Astrocyte (in vitro differentiated cells and primary cell): ENCODE results near the gene NR6A1. TPM values are rescaled to one million over a fixed set of nuclear protein-coding genes. Genes with fewer than 3 reads are reported as not detected.

Experiments
- DNase-seq: peaks from one replicate; pipeline ENCODE4 v3.0.0-alpha.2; 2010; ENCODE audit warnings: low read depth
- FAIRE-seq: peaks from 2 replicates; lab custom pipeline; 2011; peaks lifted over from hg19 to GRCh38; lab: Jason Lieb, UNC
- H2AFZ ChIP-seq: 2 replicates; pipeline ENCODE4 v1.6.0; 2012; ENCODE audit warnings: low read depth, low read length, inconsistent platforms
- H3K27ac ChIP-seq: 2 replicates; pipeline ENCODE4 v1.5.1; 2011; ENCODE audit warnings: low read depth, low read length, inconsistent platforms
- H3K27me3 ChIP-seq: 2 replicates; pipeline ENCODE4 v1.6.0; 2011; ENCODE audit warnings: low read length, inconsistent platforms; ENCODE audit not compliant: insufficient read depth
- H3K36me3 ChIP-seq: 2 replicates; pipeline ENCODE4 v1.5.1; 2011; ENCODE audit warnings: low read length, inconsistent platforms; ENCODE audit not compliant: insufficient read depth
- H3K4me1 ChIP-seq: 2 replicates; pipeline ENCODE4 v1.5.1; 2011; ENCODE audit warnings: low read length, inconsistent platforms; ENCODE audit not compliant: insufficient read depth
- H3K4me2 ChIP-seq: 2 replicates; pipeline ENCODE4 v1.6.0; 2012; ENCODE audit warnings: low read length, inconsistent platforms
- H3K4me3 ChIP-seq: 2 replicates; pipeline ENCODE4 v1.5.1; 2011; ENCODE audit warnings: low read depth, mild to moderate bottlenecking, low read length, inconsistent platforms; ENCODE audit not compliant: insufficient read depth
- H3K79me2 ChIP-seq: 2 replicates; pipeline ENCODE4 v1.6.0; 2012; ENCODE audit warnings: mild to moderate bottlenecking, low read length, inconsistent platforms; ENCODE audit not compliant: insufficient read depth
- H3K9ac ChIP-seq: 2 replicates; pipeline ENCODE4 v1.6.0; 2012; ENCODE audit warnings: mild to moderate bottlenecking, low read length, inconsistent platforms
- H3K9me3 ChIP-seq: 2 replicates; pipeline ENCODE4 v1.5.1; 2012; ENCODE audit warnings: low read depth, mild to moderate bottlenecking, low read length, inconsistent platforms; ENCODE audit not compliant: insufficient read depth
- H4K20me1 ChIP-seq: 2 replicates; pipeline ENCODE4 v1.6.0; 2012; ENCODE audit warnings: low read length, inconsistent platforms; ENCODE audit not compliant: insufficient read depth
- H3K27ac Mint-ChIP-seq: one replicate; pipeline ENCODE4 v1.8.0; 2021; ENCODE audit warnings: mild to moderate bottlenecking, mixed read lengths; ENCODE audit not compliant: unreplicated experiment
- H3K27me3 Mint-ChIP-seq: one replicate; pipeline ENCODE4 v1.8.0; 2021; ENCODE audit warnings: low read depth, mixed read lengths; ENCODE audit not compliant: unreplicated experiment
- H3K36me3 Mint-ChIP-seq: one replicate; pipeline ENCODE4 v1.8.0; 2021; ENCODE audit warnings: low read depth, mixed read lengths; ENCODE audit not compliant: unreplicated experiment
- H3K4me1 Mint-ChIP-seq: one replicate; pipeline ENCODE4 v1.8.0; 2021; ENCODE audit warnings: low read depth, mixed read lengths; ENCODE audit not compliant: unreplicated experiment
- H3K4me3 Mint-ChIP-seq: one replicate; pipeline ENCODE4 v1.8.0; 2021; ENCODE audit warnings: mild to moderate bottlenecking, moderate library complexity, mixed read lengths; ENCODE audit not compliant: unreplicated experiment
- H3K9me3 Mint-ChIP-seq: one replicate; pipeline ENCODE4 v1.8.0; 2021; ENCODE audit warnings: mild to moderate bottlenecking, mixed read lengths; ENCODE audit not compliant: unreplicated experiment
- CTCF ChIP-seq: IDR thresholded peaks from 2 replicates; pipeline ENCODE4 v1.5.1; 2011; ENCODE audit warnings: low read depth, mild to moderate bottlenecking, inconsistent platforms, low read length, moderate library complexity; ENCODE audit not compliant: insufficient read depth
- EZH2 ChIP-seq: IDR thresholded peaks from 2 replicates; pipeline ENCODE4 v1.6.1; 2012; ENCODE audit warnings: mild to moderate bottlenecking, low read length, inconsistent platforms; ENCODE audit not compliant: insufficient read depth
- total RNA-seq: library from RNA; stranded (reverse); gene quantifications from 2 replicates; pipeline ENCODE4 v1.2.1, GENCODE V29; 2021

The NR6A1 gene
- total RNA-seq, 1 donor from 2014 or later = 20.8 TPM

GRCh38 chr9:124505006-124505900 is 265.9 kb downstream of the NR6A1 start:
- Mint-ChIP-seq H3K36me3 (peaks cover 2% of the 10 kb centered on the region), H3K27me3 (peaks cover 42% of the 10 kb centered on the region), H3K27ac (peak overlapping the region; percentile 26), H3K4me1 (peaks cover 3% of the 10 kb centered on the region), H3K9me3 (peaks cover 3% of the 10 kb centered on the region), H3K4me3 (no peak overlapping the region)
- no peak for FAIRE-seq
- no peaks in the 10 kb centered on the region for H3K9me3 ChIP-seq
- TF ChIP-seq CTCF = no peak
- peak; percentile 96 for TF ChIP-seq EZH2
- H3K4me2 ChIP-seq = peak overlapping the region; percentile 39
- H3K4me1 ChIP-seq = no peaks in the 10 kb centered on the region
- H3K27me3 ChIP-seq = peaks cover 50% of the 10 kb centered on the region
- no peaks in the 10 kb centered on the region for H4K20me1 ChIP-seq
- H3K4me3 ChIP-seq = no peak overlapping the region
- no peaks in the 10 kb centered on the region for H3K79me2 ChIP-seq
- peak overlapping the region; percentile 47 for H2AFZ ChIP-seq
- H3K9ac ChIP-seq = no peak overlapping the region
- no peak for DNase-seq
- H3K36me3 ChIP-seq = no peaks in the 10 kb centered on the region
- H3K27ac ChIP-seq = no peak overlapping the region

GRCh38 chr9:124504530-124505005 is 266.5 kb downstream of the NR6A1 start:
- Mint-ChIP-seq H3K36me3 (peaks cover 2% of the 10 kb centered on the region), H3K27ac (no peak overlapping the region), H3K9me3 (peaks cover 3% of the 10 kb centered on the region), H3K4me1 (peaks cover 3% of the 10 kb centered on the region), H3K4me3 (no peak overlapping the region), H3K27me3 (peaks cover 45% of the 10 kb centered on the region)
- no peak overlapping the region for H3K9ac ChIP-seq
- H3K27ac ChIP-seq = no peak overlapping the region
- H3K27me3 ChIP-seq = peaks cover 52% of the 10 kb centered on the region
- FAIRE-seq (no peak), DNase-seq (no peak)
- H3K9me3 ChIP-seq = no peaks in the 10 kb centered on the region
- H4K20me1 ChIP-seq = no peaks in the 10 kb centered on the region
- H3K79me2 ChIP-seq = no peaks in the 10 kb centered on the region
- H3K36me3 ChIP-seq = no peaks in the 10 kb centered on the region
- no peak for TF ChIP-seq EZH2
- TF ChIP-seq CTCF = no peak
- no peak overlapping the region for H2AFZ ChIP-seq
- H3K4me2 ChIP-seq = peak overlapping the region; percentile 39
- H3K4me1 ChIP-seq = no peaks in the 10 kb centered on the region
- H3K4me3 ChIP-seq = no peak overlapping the region
